Kidney glomerular epithelial cell (primary cell): Measurements from ENCODE around the gene CELSR2.
"Not testable (repeated sequence)": the region's sequence is repeated elsewhere in the genome, so short reads cannot be mapped to it uniquely, and the experiment has no call there.

ENCODE experiments used
- DNase-seq: peaks from one replicate; lab custom pipeline; 2025; lab: John Stamatoyannopoulos, UW

CELSR2 gene

DNA sequence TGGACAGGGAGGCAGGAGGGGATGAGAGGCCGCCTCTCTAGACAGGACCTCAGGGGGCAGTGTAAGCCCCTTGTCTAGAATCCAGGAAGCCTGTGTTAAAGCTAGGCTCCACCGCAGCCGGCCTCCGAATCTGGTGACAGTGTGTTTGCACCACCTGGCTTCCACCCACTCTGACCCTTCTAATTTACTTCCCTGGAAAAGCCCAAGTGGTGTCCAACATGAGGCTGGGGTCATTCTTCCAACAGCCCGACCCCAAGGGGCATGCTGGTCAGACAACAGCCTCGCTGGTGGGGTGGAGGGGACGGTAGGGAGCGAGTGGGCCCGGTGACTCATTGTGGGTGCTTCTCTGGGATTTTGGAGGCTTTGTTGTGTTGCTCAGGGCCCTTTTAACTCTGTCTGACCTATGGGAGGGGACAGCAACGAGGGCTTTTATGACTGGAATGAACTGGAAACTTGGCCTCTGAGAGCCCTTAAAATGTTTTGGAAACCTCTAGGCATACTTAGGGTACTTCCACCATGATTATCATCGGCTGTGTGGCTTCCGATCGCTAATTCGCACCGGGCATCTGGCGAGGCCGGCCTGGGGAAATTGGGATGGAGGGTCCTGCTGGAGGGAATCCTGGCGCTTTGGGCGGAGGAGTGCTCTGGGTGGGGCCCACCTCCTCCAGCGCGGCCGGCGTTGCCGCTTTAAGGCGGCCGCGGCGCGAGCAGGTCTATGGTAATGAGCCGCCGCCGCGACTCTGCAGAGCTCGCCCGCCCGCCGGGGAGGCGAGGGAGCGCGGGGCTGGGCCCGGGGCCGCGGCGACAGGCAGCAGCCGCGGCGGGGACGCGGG lies at the start of gene CELSR2:
CELSR2 (plus strand) TSS at position 743 of the 833 bp plus-strand sequence. CDS start 541 bp downstream, outside the sequence.
- peak; percentile 44 for DNase-seq

DNA sequence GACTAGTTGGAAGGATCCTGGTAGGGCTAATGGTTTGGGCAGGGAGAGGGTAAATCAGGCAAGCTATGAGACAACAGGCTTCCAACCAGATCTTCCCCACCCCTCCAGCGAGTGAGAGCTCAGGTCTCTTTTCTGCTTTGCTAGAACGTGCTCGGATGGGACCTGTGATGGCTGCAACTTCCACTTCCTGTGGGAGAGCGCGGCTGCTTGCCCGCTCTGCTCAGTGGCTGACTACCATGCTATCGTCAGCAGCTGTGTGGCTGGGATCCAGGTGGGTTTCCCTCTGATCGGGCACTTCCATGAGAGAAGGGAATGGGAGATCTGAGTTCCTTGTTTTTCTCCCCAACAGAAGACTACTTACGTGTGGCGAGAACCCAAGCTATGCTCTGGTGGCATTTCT lies 49.6 kb upstream of the CELSR2 start:
- no peak for DNase-seq

- DNase-seq: peak; percentile 87
These were observed 48.1 kb upstream of the CELSR2 start for GRCh38 chr1:109201123-109201703.

- no peak for DNase-seq
These were observed 44.9 kb upstream of the CELSR2 start for GRCh38 chr1:109204484-109204883.

GRCh38 chr1:109206339-109206738 lies 43.0 kb upstream of the CELSR2 start:
- no peak for DNase-seq

GRCh38 chr1:109207467-109208103 lies 41.8 kb upstream of the CELSR2 start:
- DNase-seq: no peak

GRCh38 chr1:109208394-109208793 lies 40.9 kb upstream of the CELSR2 start:
- DNase-seq: no peak

DNA sequence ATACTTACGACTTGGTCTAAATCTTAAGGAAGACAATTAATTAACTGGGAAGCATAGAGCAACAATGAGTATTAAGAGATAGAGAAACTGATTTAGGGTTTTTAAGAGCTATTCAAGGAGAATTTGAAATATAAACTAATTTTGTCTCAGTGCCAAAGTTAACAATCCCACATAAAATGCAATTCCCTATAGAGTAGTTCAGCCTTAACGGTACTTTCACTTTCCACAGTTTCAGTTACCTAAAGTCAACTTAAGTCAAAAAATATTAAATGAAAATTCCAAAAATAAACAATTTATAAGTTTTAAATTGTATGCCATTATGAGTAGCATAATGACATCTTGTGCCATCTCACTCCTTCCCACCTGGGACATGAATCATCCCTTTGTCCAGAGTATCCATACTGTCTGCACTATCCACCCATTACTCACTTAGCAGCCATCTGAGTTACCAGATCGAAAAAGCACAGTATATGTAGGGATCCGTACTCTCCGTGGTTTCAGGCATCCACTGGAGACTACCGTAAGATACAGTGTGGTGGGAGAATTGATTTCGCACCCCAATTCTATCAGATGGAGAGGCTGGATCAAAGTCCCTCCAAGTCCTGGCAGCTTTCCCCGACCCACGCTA lies 40.4 kb upstream of the CELSR2 start:
- no peak for DNase-seq

- no peak for DNase-seq
These were observed 39.3 kb upstream of the CELSR2 start for GRCh38 chr1:109210058-109210457.

DNA sequence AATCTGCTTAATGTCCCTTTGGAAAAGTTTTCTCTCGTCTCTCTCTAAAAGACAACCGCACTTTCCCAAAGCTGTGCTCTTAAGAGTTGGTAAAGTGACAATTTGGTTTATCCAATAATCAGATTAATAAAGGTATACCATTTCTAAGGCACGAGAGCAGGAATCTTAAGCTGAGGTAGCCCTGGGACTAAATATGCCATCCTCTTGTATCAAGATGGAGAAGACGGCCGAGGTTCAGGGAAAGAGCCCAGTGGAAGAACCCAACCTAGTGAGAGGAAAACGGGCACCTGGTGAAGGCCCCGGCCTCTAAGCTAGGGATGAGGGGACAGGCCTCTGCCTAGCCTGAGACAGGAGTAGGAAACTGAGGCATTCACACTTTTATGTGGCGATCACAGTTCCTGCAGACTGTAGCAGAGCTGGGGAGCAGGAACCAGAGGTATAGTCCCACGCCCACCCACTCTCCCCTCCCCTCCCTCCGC lies 36.0 kb upstream of the CELSR2 start:
- no peak for DNase-seq

DNA sequence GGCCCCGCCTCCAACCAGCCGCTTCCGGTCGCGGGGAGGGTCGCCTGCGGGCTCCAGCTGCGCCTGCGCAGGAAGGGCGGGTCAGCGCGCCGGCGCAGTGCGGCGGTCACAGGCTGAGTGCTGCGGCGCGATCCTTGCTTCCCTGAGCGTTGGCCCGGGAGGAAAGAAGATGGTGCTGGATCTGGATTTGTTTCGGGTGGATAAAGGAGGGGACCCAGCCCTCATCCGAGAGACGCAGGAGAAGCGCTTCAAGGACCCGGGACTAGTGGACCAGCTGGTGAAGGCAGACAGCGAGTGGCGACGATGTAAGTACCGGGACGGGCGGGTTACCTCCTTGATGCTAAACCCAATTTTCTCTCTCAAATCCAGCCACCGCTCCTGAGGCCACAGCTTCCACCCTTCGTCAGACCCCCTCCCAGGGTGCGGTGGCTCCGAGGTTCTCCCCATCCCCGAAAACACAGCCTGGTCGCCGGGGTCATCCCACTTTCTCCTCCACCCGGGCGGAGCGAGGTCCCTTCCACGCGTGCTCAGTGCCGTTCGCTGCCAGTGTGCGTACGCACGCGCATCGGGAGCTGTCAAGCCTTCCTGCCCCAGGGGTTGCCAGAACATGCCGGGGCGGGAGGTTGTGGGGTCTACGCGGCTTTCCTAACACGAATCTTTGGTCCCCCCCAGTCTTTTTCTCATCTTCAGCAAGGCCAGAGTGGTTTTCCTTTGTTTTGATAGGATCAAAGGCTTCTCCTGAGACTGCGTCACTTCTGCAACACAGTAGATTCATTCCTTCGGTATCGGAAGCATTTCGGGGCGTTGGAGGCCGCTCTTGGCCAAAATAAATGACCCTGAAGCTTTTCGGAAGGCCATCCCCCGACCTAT lies 35.3 kb upstream of the CELSR2 start, which contains the start of gene SARS1:
SARS1 (plus strand) TSS at position 95 of the 870 bp plus-strand sequence; CDS start at position 170, 75 bp downstream.
- DNase-seq: peak; percentile 73

GRCh38 chr1:109214695-109215623 lies 34.4 kb upstream of the CELSR2 start:
- peak; percentile 49 for DNase-seq

DNA sequence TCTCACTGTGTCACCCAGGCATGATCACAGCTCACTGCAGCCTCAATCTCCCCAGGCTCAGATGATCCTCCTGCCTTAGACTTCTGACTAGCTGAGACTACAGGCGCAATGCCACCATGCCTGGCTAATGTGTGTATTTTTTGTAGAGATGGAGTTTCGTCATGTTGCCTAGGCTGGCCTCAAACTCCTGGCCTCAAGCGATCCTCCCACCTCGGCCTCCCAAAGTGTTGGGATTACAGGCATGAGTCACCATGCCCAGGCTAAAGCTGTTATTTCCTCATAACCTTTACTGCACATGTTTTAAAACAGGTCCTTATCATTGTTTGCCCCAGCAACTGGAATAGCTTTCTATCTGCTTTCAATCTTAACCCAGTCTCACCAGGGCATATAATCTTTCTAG lies 32.7 kb upstream of the CELSR2 start:
- DNase-seq: no peak

GRCh38 chr1:109218516-109218915 lies 30.8 kb upstream of the CELSR2 start:
- no peak for DNase-seq

DNA sequence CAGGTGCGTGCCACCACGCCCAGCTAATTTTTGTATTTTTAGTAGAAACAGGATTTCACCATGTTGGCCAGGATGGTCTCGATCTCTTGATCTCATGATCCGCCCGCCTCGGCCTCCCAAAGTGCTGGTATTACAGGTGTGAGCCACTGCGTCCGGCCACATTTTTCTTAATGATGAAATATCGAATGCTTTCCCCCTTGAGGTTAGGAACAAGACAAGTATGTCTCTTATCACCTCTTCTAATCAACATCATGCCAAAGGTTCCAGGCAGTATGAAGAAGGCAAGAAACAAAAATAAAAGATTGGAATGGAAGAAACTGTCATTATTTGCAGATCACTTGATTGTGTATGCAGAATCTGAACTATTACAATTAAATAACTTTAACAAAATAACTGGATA lies 28.1 kb upstream of the CELSR2 start:
- DNase-seq: not testable (repeated sequence)

DNA sequence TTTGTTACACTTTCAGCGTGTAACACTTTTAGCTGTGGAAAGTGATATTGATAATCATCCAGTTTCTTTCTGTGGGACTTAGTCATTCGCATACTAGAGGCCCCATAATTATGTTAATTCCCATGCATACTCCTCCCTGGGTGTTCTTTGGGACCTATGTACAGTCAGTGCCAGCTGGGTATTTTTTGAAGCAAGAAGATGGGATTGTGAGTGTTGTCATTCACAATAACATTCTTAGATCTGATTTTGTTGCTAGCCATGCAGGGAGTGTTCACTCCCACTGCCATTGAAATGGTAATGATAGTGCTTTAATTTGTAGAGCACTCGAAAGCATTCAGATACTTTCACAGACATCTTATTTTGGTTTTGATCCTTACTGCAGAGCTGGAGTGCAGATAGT lies 24.0 kb upstream of the CELSR2 start:
- no peak for DNase-seq

DNA sequence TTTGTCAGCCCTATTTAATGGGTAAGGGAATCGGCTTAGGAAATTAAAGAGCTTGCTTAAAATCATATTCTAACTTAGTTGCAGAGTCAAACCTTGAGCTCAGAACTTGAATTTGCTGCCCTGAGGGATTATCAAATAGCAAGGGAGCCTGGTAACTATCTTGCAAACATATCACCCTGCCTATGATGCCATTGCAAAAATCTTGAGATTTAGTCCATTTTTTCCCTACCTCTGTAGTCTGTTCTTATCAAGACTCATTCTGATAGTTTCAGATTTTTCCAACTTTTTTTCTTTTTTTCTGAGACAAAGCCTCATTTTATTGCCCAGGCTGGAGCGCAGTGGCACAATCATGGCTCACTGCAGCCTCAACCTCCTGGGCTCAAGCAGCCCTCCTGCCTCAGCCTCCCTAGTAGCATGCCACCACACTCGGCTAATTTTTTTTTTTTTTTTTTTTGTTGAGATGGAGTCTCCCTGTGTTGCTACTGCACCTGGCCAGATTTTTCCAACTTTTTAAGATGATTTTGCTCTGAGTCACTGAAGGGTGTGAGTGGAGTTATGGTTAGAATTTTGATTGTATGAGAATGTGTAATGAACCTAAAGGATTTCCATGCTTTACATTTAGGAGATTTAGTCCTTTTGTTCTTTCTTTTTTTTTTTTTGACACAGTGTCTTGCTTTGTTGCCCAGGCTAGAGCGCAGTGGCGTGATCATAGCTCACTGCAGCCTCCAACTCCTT lies 23.5 kb upstream of the CELSR2 start:
- no peak for DNase-seq

GRCh38 chr1:109228167-109228566 lies 21.2 kb upstream of the CELSR2 start:
- no peak for DNase-seq

- DNase-seq: no peak
These were observed 19.7 kb upstream of the CELSR2 start for GRCh38 chr1:109229531-109230127.
